HepG2 (cell line): ENCODE results near the gene ZBTB46. TPM values are rescaled to one million over a fixed set of nuclear protein-coding genes. Genes with fewer than 3 reads are reported as not detected.
A peak's percentile ranks its signal among the peaks of the same experiment; 100 is the strongest.

Experiments
- ETV6 ChIP-seq: sonication (generic); formaldehyde crosslinking; conservative IDR thresholded peaks from 2 replicates; pipeline ENCODE4 v1.4.0; 2020; ENCODE audit warnings: missing genetic modification reagents
- GPN1 ChIP-seq: sonication (generic); formaldehyde crosslinking; IDR thresholded peaks from 2 replicates; pipeline ENCODE4 v1.5.1; 2020; ENCODE audit warnings: missing genetic modification reagents, borderline replicate concordance
- KDM1A ChIP-seq: IDR thresholded peaks from 2 replicates; pipeline ENCODE4 v1.6.1; 2016; ENCODE audit warnings: missing compliant biosample characterization
- KLF12 ChIP-seq: sonication (generic); formaldehyde crosslinking; IDR thresholded peaks from 2 replicates; pipeline ENCODE4 v1.4.0; 2020; ENCODE audit warnings: missing genetic modification reagents, borderline replicate concordance
- MAF1 ChIP-seq: sonication (generic); formaldehyde crosslinking; IDR thresholded peaks from 2 replicates; pipeline ENCODE4 v1.5.0; 2020; ENCODE audit warnings: missing genetic modification reagents, borderline replicate concordance
- NFE2L1 ChIP-seq: sonication (generic); formaldehyde crosslinking; IDR thresholded peaks from 2 replicates; pipeline ENCODE4 v1.4.0; 2020; ENCODE audit warnings: missing genetic modification reagents, mild to moderate bottlenecking, borderline replicate concordance
- PCBP1 ChIP-seq: fragments of 200-400 bp; formaldehyde crosslinking; IDR thresholded peaks from 2 replicates; pipeline ENCODE4 v1.6.1; 2017; ENCODE audit warnings: mild to moderate bottlenecking, low read depth, low read length, borderline replicate concordance
- PRMT3 ChIP-seq: sonication (generic); formaldehyde crosslinking; IDR thresholded peaks from 2 replicates; pipeline ENCODE4 v1.8.1; 2022; ENCODE audit warnings: low read depth, mild to moderate bottlenecking, moderate library complexity, missing genetic modification reagents, borderline replicate concordance
- TCF12 ChIP-seq, 2 experiments: fragments of 450-650 bp in 1 of 2; sonication (generic) in 1 of 2; formaldehyde crosslinking in 1 of 2; IDR thresholded peaks; 2 replicates each; pipeline versions ENCODE4 v1.6.1 to v1.8.0; 2017 to 2022; ENCODE audit warnings: antibody characterized with exemption in 1 of 2, mild to moderate bottlenecking in 1 of 2, missing genetic modification reagents in 1 of 2, moderate library complexity in 1 of 2
- XBP1 ChIP-seq: sonication (generic); formaldehyde crosslinking; IDR thresholded peaks from 2 replicates; pipeline ENCODE4 v1.5.0; 2020; ENCODE audit warnings: missing genetic modification reagents
- ZBTB38 ChIP-seq: sonication (generic); formaldehyde crosslinking; IDR thresholded peaks from 2 replicates; pipeline ENCODE4 v1.5.1; 2020; ENCODE audit warnings: mild to moderate bottlenecking, missing genetic modification reagents
- ZBTB8A ChIP-seq: sonication (generic); formaldehyde crosslinking; IDR thresholded peaks from 2 replicates; pipeline ENCODE4 v1.4.0; 2020; ENCODE audit warnings: mild to moderate bottlenecking, low read depth, missing genetic modification reagents, borderline replicate concordance
- ZFYVE20 ChIP-seq: sonication (generic); formaldehyde crosslinking; IDR thresholded peaks from 2 replicates; pipeline ENCODE4 v1.8.0; 2023; ENCODE audit warnings: low read depth, mild to moderate bottlenecking, moderate library complexity, missing genetic modification reagents, borderline replicate concordance
- ZNF138 ChIP-seq: sonication (generic); formaldehyde crosslinking; IDR thresholded peaks from 2 replicates; pipeline ENCODE4 v1.5.0; 2020; ENCODE audit warnings: mild to moderate bottlenecking, low read depth, missing genetic modification reagents
- ZNF460 ChIP-seq: sonication (generic); formaldehyde crosslinking; IDR thresholded peaks from 2 replicates; pipeline ENCODE4 v1.5.1; 2020; ENCODE audit warnings: missing genetic modification reagents, mild to moderate bottlenecking, borderline replicate concordance
- ZNF556 ChIP-seq: sonication (generic); formaldehyde crosslinking; IDR thresholded peaks from 2 replicates; pipeline ENCODE4 v1.4.0; 2020; ENCODE audit warnings: mild to moderate bottlenecking, missing genetic modification reagents, borderline replicate concordance
- ZNF562 ChIP-seq: sonication (generic); formaldehyde crosslinking; IDR thresholded peaks from 2 replicates; pipeline ENCODE4 v1.8.0; 2022; ENCODE audit warnings: missing genetic modification reagents, borderline replicate concordance
- ZNF878 ChIP-seq: sonication (generic); formaldehyde crosslinking; IDR thresholded peaks from 2 replicates; pipeline ENCODE4 v1.8.1; 2023; ENCODE audit warnings: mild to moderate bottlenecking, missing genetic modification reagents, moderate library complexity
- polyA plus RNA-seq, 8 experiments: library from polyadenylated mRNA; depleted of rRNA in 3 of 8; stranded (reverse) in 7 of 8; unstranded in 1 of 8; fragments of >200 nt; fragmentation: Illumina TruSeq in 4 of 8; extraction: Trizol in 4 of 8; gene quantifications; 2 replicates each; pipeline versions ENCODE4 v1.2.1 to v1.2.3, GENCODE V29; 2011 to 2016; ENCODE audit warnings: low read depth in 4 of 8, missing spikeins in 1 of 8, mixed read lengths in 1 of 8; ENCODE audit not compliant: insufficient read depth in 1 of 8
- total RNA-seq, 5 experiments: library from RNA; depleted of rRNA; stranded (reverse); fragments of >200 nt; fragmentation: Illumina TruSeq; extraction: Trizol; gene quantifications; 2 replicates each; pipeline ENCODE4 v1.2.3, GENCODE V29; 2016; ENCODE audit warnings: low read depth in 1 of 5
- TF ChIP-seq, protein P1 (sequence below): sonication (generic); formaldehyde crosslinking; IDR thresholded peaks from 2 replicates; pipeline ENCODE4 v1.4.0; 2020; ENCODE audit warnings: missing genetic modification reagents, borderline replicate concordance
- TF ChIP-seq, protein P2 (sequence below): sonication (generic); formaldehyde crosslinking; IDR thresholded peaks from 2 replicates; pipeline ENCODE4 v1.4.0; 2020; ENCODE audit warnings: low read depth, mild to moderate bottlenecking, missing genetic modification reagents
- TF ChIP-seq, protein P3 (sequence below): sonication (generic); formaldehyde crosslinking; IDR thresholded peaks from 2 replicates; pipeline ENCODE4 v1.5.0; 2020; ENCODE audit warnings: mild to moderate bottlenecking, low read depth, missing genetic modification reagents, borderline replicate concordance
- TF ChIP-seq, protein P4 (sequence below): sonication (generic); formaldehyde crosslinking; IDR thresholded peaks from 2 replicates; pipeline ENCODE4 v1.5.0; 2020; ENCODE audit warnings: mild to moderate bottlenecking, missing genetic modification reagents

ZBTB46 gene
- total and polyA plus RNA-seq, 2 of the 13 experiments (the other 11 are each of a cell fraction or from before 2014, with no cell fraction given), result 1.6 to 13.5 TPM

DNA sequence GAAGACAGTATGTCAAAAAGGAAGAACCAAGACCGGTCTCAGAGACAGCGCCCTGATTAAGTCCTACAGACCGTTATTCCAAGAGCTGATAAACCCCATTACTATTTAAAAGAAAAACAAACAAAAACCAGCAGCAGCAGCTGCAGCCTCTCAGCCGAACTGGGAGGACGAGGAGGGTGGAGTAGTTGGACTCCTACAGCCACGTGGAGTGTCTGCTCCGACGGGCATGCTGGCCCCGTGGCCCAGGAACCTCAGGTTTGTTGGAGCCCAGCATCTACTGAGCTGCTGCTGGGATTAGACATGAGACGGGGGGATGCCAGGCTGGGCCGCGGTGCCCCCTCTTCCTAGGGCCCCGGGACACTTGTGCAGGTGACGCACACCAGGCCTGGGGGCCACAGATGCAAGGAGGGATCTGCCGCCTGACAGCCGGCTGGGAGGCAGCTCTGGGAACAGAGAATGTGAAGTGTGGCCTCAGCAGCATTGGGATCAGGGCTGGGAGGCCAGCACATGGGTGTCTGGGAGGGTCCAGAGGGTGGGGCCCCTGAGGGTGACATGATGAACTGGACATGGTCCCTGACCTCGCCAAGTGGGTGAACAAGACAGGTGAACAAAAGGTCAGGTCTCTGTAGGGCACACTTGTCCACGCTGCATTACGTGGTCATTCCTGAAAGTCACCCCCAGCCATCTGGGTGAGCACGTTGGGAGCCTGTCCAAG lies 2.9 kb upstream of the ZBTB46 start (continued):
- TF ChIP-seq PRMT3 (CRISPR knock-in tag) (no peak), GPN1 (CRISPR knock-in tag) (no peak), MAF1 (CRISPR knock-in tag) (no peak), ZBTB38 (CRISPR knock-in tag) (no peak), ZNF562 (CRISPR knock-in tag) (no peak), ZNF138 (CRISPR knock-in tag) (no peak), ZBTB8A (CRISPR knock-in tag) (no peak), ZNF460 (CRISPR knock-in tag) (no peak), KLF12 (CRISPR knock-in tag) (no peak), ZFYVE20 (CRISPR knock-in tag) (no peak), PCBP1 (no peak), ETV6 (no peak), NFE2L1 (CRISPR knock-in tag) (no peak), XBP1 (CRISPR knock-in tag) (no peak), TCF12 (IDR thresholded peaks at IDR 0.05) (no peak), TCF12 (CRISPR knock-in tag; IDR thresholded peaks at IDR 0.05) (no peak), KDM1A (CRISPR knock-in tag) (no peak), ZNF878 (CRISPR knock-in tag) (no peak), ZNF556 (CRISPR knock-in tag) (peak; percentile 66; the same call in 1 of the 2 replicates)
- TF ChIP-seq, protein P1, sequence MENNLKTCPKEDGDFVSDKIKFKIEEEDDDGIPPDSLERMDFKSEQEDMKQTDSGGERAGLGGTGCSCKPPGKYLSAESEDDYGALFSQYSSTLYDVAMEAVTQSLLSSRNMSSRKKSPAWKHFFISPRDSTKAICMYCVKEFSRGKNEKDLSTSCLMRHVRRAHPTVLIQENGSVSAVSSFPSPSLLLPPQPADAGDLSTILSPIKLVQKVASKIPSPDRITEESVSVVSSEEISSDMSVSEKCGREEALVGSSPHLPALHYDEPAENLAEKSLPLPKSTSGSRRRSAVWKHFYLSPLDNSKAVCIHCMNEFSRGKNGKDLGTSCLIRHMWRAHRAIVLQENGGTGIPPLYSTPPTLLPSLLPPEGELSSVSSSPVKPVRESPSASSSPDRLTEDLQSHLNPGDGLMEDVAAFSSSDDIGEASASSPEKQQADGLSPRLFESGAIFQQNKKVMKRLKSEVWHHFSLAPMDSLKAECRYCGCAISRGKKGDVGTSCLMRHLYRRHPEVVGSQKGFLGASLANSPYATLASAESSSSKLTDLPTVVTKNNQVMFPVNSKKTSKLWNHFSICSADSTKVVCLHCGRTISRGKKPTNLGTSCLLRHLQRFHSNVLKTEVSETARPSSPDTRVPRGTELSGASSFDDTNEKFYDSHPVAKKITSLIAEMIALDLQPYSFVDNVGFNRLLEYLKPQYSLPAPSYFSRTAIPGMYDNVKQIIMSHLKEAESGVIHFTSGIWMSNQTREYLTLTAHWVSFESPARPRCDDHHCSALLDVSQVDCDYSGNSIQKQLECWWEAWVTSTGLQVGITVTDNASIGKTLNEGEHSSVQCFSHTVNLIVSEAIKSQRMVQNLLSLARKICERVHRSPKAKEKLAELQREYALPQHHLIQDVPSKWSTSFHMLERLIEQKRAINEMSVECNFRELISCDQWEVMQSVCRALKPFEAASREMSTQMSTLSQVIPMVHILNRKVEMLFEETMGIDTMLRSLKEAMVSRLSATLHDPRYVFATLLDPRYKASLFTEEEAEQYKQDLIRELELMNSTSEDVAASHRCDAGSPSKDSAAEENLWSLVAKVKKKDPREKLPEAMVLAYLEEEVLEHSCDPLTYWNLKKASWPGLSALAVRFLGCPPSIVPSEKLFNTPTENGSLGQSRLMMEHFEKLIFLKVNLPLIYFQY (CRISPR knock-in tag), result no peak
- TF ChIP-seq, protein P2, sequence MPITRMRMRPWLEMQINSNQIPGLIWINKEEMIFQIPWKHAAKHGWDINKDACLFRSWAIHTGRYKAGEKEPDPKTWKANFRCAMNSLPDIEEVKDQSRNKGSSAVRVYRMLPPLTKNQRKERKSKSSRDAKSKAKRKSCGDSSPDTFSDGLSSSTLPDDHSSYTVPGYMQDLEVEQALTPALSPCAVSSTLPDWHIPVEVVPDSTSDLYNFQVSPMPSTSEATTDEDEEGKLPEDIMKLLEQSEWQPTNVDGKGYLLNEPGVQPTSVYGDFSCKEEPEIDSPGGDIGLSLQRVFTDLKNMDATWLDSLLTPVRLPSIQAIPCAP (CRISPR knock-in tag), result 0 out of 2 replicates have a peak, but pooled peaks have one; percentile 48
- TF ChIP-seq, protein P3, sequence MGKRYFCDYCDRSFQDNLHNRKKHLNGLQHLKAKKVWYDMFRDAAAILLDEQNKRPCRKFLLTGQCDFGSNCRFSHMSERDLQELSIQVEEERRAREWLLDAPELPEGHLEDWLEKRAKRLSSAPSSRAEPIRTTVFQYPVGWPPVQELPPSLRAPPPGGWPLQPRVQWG, result no peak
- TF ChIP-seq, protein P4, sequence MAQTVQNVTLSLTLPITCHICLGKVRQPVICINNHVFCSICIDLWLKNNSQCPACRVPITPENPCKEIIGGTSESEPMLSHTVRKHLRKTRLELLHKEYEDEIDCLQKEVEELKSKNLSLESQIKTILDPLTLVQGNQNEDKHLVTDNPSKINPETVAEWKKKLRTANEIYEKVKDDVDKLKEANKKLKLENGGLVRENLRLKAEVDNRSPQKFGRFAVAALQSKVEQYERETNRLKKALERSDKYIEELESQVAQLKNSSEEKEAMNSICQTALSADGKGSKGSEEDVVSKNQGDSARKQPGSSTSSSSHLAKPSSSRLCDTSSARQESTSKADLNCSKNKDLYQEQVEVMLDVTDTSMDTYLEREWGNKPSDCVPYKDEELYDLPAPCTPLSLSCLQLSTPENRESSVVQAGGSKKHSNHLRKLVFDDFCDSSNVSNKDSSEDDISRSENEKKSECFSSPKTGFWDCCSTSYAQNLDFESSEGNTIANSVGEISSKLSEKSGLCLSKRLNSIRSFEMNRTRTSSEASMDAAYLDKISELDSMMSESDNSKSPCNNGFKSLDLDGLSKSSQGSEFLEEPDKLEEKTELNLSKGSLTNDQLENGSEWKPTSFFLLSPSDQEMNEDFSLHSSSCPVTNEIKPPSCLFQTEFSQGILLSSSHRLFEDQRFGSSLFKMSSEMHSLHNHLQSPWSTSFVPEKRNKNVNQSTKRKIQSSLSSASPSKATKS (CRISPR knock-in tag), result no peak
